ENCODE measurements around the gene TNRC6A. TPM values are rescaled to one million over a fixed set of nuclear protein-coding genes. Genes with fewer than 3 reads are reported as not detected.

The TNRC6A gene
- total and polyA plus RNA-seq, 2 of the 13 experiments (the other 11 are each of a cell fraction or from before 2014, with no cell fraction given), result 30.9 to 43.6 TPM

DNA sequence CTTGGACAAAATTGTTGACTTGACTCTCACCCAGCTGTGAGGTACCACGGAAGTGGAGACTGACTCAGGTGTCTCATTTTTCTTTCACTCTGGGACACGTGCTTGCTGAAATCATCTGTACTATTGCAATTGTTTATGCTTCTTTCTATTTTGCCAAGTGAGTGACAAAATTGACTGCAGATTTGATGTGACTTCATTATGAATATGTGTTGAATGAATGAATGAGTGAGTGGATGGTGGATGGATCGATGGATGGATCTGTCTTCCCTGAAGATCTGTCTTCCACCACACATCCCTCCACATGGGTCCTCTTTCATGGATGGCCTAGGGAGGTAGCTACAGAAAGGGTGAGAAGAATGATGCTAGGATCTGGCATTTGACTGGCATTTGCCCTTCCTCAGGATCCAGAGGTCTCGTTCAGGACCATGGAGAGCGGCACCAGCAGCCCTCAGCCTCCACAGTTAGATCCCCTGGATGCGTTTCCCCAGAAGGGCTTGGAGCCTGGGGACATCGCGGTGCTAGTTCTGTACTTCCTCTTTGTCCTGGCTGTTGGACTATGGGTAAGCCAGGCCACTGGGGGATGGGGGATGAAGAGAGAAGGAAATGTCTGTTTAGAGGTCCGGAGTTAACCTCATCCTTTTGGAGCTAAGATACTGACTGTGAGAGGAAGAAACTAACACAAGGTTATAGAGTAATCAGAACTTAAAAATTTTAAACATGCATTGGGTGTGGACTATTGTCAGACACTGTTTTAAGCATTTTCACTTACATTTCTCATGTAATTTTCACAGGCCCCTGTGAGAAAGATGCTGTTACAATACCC lies 129.0 kb downstream of the TNRC6A start (continued):
- no peak for TF ChIP-seq NONO (IDR thresholded peaks at IDR 0.05)
- TF ChIP-seq NONO (CRISPR knock-in tag; conservative IDR thresholded peaks at IDR 0.05), result no peak
- no peak for TF ChIP-seq ZNF207 (IDR thresholded peaks at IDR 0.05; ENCODE audit: borderline replicate concordance)
- 0 out of 2 replicates have a peak, but pooled peaks have one; percentile 75 for TF ChIP-seq ZNF556 (CRISPR knock-in tag; IDR thresholded peaks at IDR 0.05; ENCODE audit: borderline replicate concordance)
- TF ChIP-seq ZNF605 (CRISPR knock-in tag; IDR thresholded peaks at IDR 0.05), result peak; percentile 98
- no peak for TF ChIP-seq RNF2 (conservative IDR thresholded peaks at IDR 0.05; ENCODE audit: low read depth)
- peak; percentile 82; the same call in 1 of the 2 replicates for TF ChIP-seq ZNF614 (CRISPR knock-in tag; IDR thresholded peaks at IDR 0.05; ENCODE audit: borderline replicate concordance)
- TF ChIP-seq, protein P1, sequence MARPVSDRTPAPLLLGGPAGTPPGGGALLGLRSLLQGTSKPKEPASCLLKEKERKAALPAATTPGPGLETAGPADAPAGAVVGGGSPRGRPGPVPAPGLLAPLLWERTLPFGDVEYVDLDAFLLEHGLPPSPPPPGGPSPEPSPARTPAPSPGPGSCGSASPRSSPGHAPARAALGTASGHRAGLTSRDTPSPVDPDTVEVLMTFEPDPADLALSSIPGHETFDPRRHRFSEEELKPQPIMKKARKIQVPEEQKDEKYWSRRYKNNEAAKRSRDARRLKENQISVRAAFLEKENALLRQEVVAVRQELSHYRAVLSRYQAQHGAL (CRISPR knock-in tag; IDR thresholded peaks at IDR 0.05; ENCODE audit: not compliant biosample characterization), result peak; percentile 93
- TF ChIP-seq, protein P2, sequence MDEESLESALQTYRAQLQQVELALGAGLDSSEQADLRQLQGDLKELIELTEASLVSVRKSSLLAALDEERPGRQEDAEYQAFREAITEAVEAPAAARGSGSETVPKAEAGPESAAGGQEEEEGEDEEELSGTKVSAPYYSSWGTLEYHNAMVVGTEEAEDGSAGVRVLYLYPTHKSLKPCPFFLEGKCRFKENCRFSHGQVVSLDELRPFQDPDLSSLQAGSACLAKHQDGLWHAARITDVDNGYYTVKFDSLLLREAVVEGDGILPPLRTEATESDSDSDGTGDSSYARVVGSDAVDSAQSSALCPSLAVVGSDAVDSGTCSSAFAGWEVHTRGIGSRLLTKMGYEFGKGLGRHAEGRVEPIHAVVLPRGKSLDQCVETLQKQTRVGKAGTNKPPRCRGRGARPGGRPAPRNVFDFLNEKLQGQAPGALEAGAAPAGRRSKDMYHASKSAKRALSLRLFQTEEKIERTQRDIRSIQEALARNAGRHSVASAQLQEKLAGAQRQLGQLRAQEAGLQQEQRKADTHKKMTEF (CRISPR knock-in tag; IDR thresholded peaks at IDR 0.05), result peak; percentile 79; the same call in 1 of the 2 replicates
- TF ChIP-seq, protein P3, sequence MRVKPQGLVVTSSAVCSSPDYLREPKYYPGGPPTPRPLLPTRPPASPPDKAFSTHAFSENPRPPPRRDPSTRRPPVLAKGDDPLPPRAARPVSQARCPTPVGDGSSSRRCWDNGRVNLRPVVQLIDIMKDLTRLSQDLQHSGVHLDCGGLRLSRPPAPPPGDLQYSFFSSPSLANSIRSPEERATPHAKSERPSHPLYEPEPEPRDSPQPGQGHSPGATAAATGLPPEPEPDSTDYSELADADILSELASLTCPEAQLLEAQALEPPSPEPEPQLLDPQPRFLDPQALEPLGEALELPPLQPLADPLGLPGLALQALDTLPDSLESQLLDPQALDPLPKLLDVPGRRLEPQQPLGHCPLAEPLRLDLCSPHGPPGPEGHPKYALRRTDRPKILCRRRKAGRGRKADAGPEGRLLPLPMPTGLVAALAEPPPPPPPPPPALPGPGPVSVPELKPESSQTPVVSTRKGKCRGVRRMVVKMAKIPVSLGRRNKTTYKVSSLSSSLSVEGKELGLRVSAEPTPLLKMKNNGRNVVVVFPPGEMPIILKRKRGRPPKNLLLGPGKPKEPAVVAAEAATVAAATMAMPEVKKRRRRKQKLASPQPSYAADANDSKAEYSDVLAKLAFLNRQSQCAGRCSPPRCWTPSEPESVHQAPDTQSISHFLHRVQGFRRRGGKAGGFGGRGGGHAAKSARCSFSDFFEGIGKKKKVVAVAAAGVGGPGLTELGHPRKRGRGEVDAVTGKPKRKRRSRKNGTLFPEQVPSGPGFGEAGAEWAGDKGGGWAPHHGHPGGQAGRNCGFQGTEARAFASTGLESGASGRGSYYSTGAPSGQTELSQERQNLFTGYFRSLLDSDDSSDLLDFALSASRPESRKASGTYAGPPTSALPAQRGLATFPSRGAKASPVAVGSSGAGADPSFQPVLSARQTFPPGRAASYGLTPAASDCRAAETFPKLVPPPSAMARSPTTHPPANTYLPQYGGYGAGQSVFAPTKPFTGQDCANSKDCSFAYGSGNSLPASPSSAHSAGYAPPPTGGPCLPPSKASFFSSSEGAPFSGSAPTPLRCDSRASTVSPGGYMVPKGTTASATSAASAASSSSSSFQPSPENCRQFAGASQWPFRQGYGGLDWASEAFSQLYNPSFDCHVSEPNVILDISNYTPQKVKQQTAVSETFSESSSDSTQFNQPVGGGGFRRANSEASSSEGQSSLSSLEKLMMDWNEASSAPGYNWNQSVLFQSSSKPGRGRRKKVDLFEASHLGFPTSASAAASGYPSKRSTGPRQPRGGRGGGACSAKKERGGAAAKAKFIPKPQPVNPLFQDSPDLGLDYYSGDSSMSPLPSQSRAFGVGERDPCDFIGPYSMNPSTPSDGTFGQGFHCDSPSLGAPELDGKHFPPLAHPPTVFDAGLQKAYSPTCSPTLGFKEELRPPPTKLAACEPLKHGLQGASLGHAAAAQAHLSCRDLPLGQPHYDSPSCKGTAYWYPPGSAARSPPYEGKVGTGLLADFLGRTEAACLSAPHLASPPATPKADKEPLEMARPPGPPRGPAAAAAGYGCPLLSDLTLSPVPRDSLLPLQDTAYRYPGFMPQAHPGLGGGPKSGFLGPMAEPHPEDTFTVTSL (CRISPR knock-in tag; IDR thresholded peaks at IDR 0.05; ENCODE audit: borderline replicate concordance), result 0 out of 2 replicates have a peak, but pooled peaks have one; percentile 41
- TF ChIP-seq MAF1 (CRISPR knock-in tag; IDR thresholded peaks at IDR 0.05; ENCODE audit: borderline replicate concordance), result no peak
- TF ChIP-seq, protein P4, sequence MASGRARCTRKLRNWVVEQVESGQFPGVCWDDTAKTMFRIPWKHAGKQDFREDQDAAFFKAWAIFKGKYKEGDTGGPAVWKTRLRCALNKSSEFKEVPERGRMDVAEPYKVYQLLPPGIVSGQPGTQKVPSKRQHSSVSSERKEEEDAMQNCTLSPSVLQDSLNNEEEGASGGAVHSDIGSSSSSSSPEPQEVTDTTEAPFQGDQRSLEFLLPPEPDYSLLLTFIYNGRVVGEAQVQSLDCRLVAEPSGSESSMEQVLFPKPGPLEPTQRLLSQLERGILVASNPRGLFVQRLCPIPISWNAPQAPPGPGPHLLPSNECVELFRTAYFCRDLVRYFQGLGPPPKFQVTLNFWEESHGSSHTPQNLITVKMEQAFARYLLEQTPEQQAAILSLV (CRISPR knock-in tag; IDR thresholded peaks at IDR 0.05; ENCODE audit: borderline replicate concordance), result peak; percentile 91; the same call in 1 of the 2 replicates
- TF ChIP-seq MYNN (CRISPR knock-in tag; IDR thresholded peaks at IDR 0.05; ENCODE audit: low read depth), result peak; percentile 94; the same call in 1 of the 2 replicates
- peak; percentile 91 for TF ChIP-seq MEF2D (CRISPR knock-in tag; IDR thresholded peaks at IDR 0.05)
- peak; percentile 99 for TF ChIP-seq SRY (CRISPR knock-in tag; IDR thresholded peaks at IDR 0.05)
